Activated naive CD4-positive, alpha-beta T cell treated with anti-CD3 and anti-CD28 coated beads, Interleukin-2, amount 50 U/mL, for 72 hours (primary cell): ENCODE results near the gene LRRC4C. TPM values are rescaled to one million over a fixed set of nuclear protein-coding genes. Genes with fewer than 3 reads are reported as not detected.
"Not testable (repeated sequence)": the region's sequence is repeated elsewhere in the genome, so short reads cannot be mapped to it uniquely, and the experiment has no call there.

ENCODE experiments used
- ATAC-seq, 2 donors: fragments of 150-1000 bp; cut with Tn5 transposase; 2 replicates each; pipeline ENCODE4 v1.10.0; 2021; ENCODE audit warnings: mild to moderate bottlenecking in 2 of 2, moderate library complexity in 2 of 2
- DNase-seq, 2 donors: peaks; one replicate each; pipeline ENCODE4 v3.0.0; 2021 to 2022; ENCODE audit warnings: low spot score in 2 of 2
- H3K27ac Mint-ChIP-seq, 2 donors: one replicate each; pipeline ENCODE4 v1.8.0; 2022; ENCODE audit warnings: mild to moderate bottlenecking in 2 of 2, mixed read lengths in 2 of 2
- H3K36me3 Mint-ChIP-seq, 2 donors: one replicate each; pipeline ENCODE4 v1.8.0; 2022; ENCODE audit warnings: mixed read lengths in 2 of 2
- H3K9me3 Mint-ChIP-seq, 2 donors: one replicate each; pipeline ENCODE4 v1.8.0; 2022; ENCODE audit warnings: mixed read lengths in 2 of 2
- total RNA-seq, 2 donors: library from RNA; stranded (reverse); gene quantifications; one replicate each; pipeline ENCODE4 v1.2.3, GENCODE V29; 2022

LRRC4C gene
- total RNA-seq, 2 donors from 2014 or later, result not detected

GRCh38 chr11:40987776-40988435 is 471.5 kb downstream of the LRRC4C start:
- Mint-ChIP-seq H3K36me3 (peaks cover 0 to 15% of the 10 kb centered on the region in 2 donors), H3K9me3 (peaks cover 18 to 25% of the 10 kb centered on the region in 2 donors), H3K27ac (no peak overlapping the region)
- ATAC-seq (no peak), DNase-seq (no peak)

GRCh38 chr11:40986320-40986719 is 473.1 kb downstream of the LRRC4C start:
- Mint-ChIP-seq H3K9me3 (peaks cover 21 to 29% of the 10 kb centered on the region in 2 donors), H3K27ac (no peak overlapping the region), H3K36me3 (peaks cover 0 to 18% of the 10 kb centered on the region in 2 donors)
- DNase-seq (no peak), ATAC-seq (no peak)

GRCh38 chr11:40975076-40975475 is 484.4 kb downstream of the LRRC4C start:
- DNase-seq (no peak), ATAC-seq (no peak)
- Mint-ChIP-seq H3K27ac (no peak overlapping the region), H3K9me3 (peaks cover 19 to 35% of the 10 kb centered on the region in 2 donors), H3K36me3 (peaks cover 5 to 7% of the 10 kb centered on the region in 2 donors)

- Mint-ChIP-seq H3K36me3 (peaks cover 5 to 7% of the 10 kb centered on the region in 2 donors), H3K27ac (no peak overlapping the region)
Observed at GRCh38 chr11:40974186-40974795, 485.2 kb downstream of the LRRC4C start.

GRCh38 chr11:40958707-40959106 is 500.7 kb downstream of the LRRC4C start:
- Mint-ChIP-seq H3K27ac (no peak overlapping the region), H3K36me3 (no peaks in the 10 kb centered on the region), H3K9me3 (peaks cover 15 to 23% of the 10 kb centered on the region in 2 donors)
- DNase-seq (no peak), ATAC-seq (no peak)

More at GRCh38 chr11:40974186-40974795, 485.2 kb downstream of the LRRC4C start:
- ATAC-seq (no peak), DNase-seq (no peak)
- peaks cover 20 to 35% of the 10 kb centered on the region in 2 donors for H3K9me3 Mint-ChIP-seq

- H3K27ac Mint-ChIP-seq, result no peak overlapping the region
- peaks cover 10 to 17% of the 10 kb centered on the region in 2 donors for H3K9me3 Mint-ChIP-seq
- no peaks in the 10 kb centered on the region for H3K36me3 Mint-ChIP-seq
- no peak for DNase-seq
- ATAC-seq, result no peak
Observed at GRCh38 chr11:40952479-40952878, 507.0 kb downstream of the LRRC4C start.

GRCh38 chr11:40938002-40938401 is 521.5 kb downstream of the LRRC4C start:
- Mint-ChIP-seq H3K36me3 (no peaks in the 10 kb centered on the region), H3K27ac (no peak overlapping the region), H3K9me3 (peaks cover 32 to 34% of the 10 kb centered on the region in 2 donors)
- no peak for DNase-seq
- ATAC-seq, result no peak

GRCh38 chr11:40924915-40925314 is 534.5 kb downstream of the LRRC4C start:
- no peaks in the 10 kb centered on the region for H3K36me3 Mint-ChIP-seq
- H3K9me3 Mint-ChIP-seq, result peaks cover 6 to 8% of the 10 kb centered on the region in 2 donors
- ATAC-seq (no peak), DNase-seq (no peak)
- H3K27ac Mint-ChIP-seq, result no peak overlapping the region

- H3K27ac Mint-ChIP-seq, result no peak overlapping the region
- ATAC-seq (no peak), DNase-seq (no peak)
- H3K9me3 Mint-ChIP-seq, result peaks cover 11% of the 10 kb centered on the region in 2 donors
- H3K36me3 Mint-ChIP-seq, result no peaks in the 10 kb centered on the region
Observed at GRCh38 chr11:40921246-40921645, 538.2 kb downstream of the LRRC4C start.

- not testable (repeated sequence) for ATAC-seq, DNase-seq, H3K27ac Mint-ChIP-seq
- Mint-ChIP-seq H3K36me3 (peaks cover 6 to 15% of the 10 kb centered on the region in 2 donors), H3K9me3 (peaks cover 23 to 32% of the 10 kb centered on the region in 2 donors)
Observed at GRCh38 chr11:40910774-40911173, 548.7 kb downstream of the LRRC4C start.

GRCh38 chr11:40894501-40894900 is 565.0 kb downstream of the LRRC4C start:
- ATAC-seq, result no peak

GRCh38 chr11:40885250-40885954 is 574.0 kb downstream of the LRRC4C start:
- H3K9me3 Mint-ChIP-seq, result peaks cover 8 to 20% of the 10 kb centered on the region in 2 donors
- H3K27ac Mint-ChIP-seq, result no peak overlapping the region
- ATAC-seq, result no peak
- DNase-seq, result no peak
- H3K36me3 Mint-ChIP-seq, result no peaks in the 10 kb centered on the region

More at GRCh38 chr11:40894501-40894900, 565.0 kb downstream of the LRRC4C start:
- peaks cover 13 to 17% of the 10 kb centered on the region in 2 donors for H3K9me3 Mint-ChIP-seq
- peaks cover 0 to 4% of the 10 kb centered on the region in 2 donors for H3K36me3 Mint-ChIP-seq
- DNase-seq, result no peak
- no peak overlapping the region for H3K27ac Mint-ChIP-seq

- ATAC-seq (no peak), DNase-seq (no peak)
- Mint-ChIP-seq H3K36me3 (peaks cover 0 to 5% of the 10 kb centered on the region in 2 donors), H3K9me3 (peaks cover 11 to 35% of the 10 kb centered on the region in 2 donors), H3K27ac (no peak overlapping the region)
Observed at GRCh38 chr11:40882301-40882700, 577.2 kb downstream of the LRRC4C start.

GRCh38 chr11:40879911-40880310 is 579.5 kb downstream of the LRRC4C start:
- Mint-ChIP-seq H3K27ac (no peak overlapping the region), H3K9me3 (peaks cover 11 to 35% of the 10 kb centered on the region in 2 donors), H3K36me3 (peaks cover 0 to 5% of the 10 kb centered on the region in 2 donors)
- DNase-seq, result no peak
- ATAC-seq, result no peak

GRCh38 chr11:40877981-40878380 is 581.5 kb downstream of the LRRC4C start:
- Mint-ChIP-seq H3K9me3 (peaks cover 14 to 31% of the 10 kb centered on the region in 2 donors), H3K27ac (no peak overlapping the region), H3K36me3 (peaks cover 0 to 5% of the 10 kb centered on the region in 2 donors)
- no peak for DNase-seq
- ATAC-seq, result no peak

- H3K36me3 Mint-ChIP-seq, result peaks cover 0 to 5% of the 10 kb centered on the region in 2 donors
- ATAC-seq, result no peak
- no peak for DNase-seq
- H3K9me3 Mint-ChIP-seq, result peaks cover 12 to 25% of the 10 kb centered on the region in 2 donors
- no peak overlapping the region for H3K27ac Mint-ChIP-seq
Observed at GRCh38 chr11:40877256-40877655, 582.2 kb downstream of the LRRC4C start.
